C4-2B (cell line): ENCODE data around the gene NFIC.
"Not testable (repeated sequence)": the region's sequence is repeated elsewhere in the genome, so short reads cannot be mapped to it uniquely, and the experiment has no call there.

Source experiments
- H3K27ac ChIP-seq: fragments of 450-650 bp; 2 replicates; pipeline ENCODE4 v1.5.1; 2017
- CTCF ChIP-seq: fragments of 450-650 bp; conservative IDR thresholded peaks from 2 replicates; pipeline ENCODE4 v1.5.1; 2017; ENCODE audit warnings: mild to moderate bottlenecking
- ZFX ChIP-seq: fragments of 450-650 bp; IDR thresholded peaks from 2 replicates; pipeline ENCODE4 v1.6.1; 2017

NFIC gene

GRCh38 chr19:3440082-3440481, 73.7 kb downstream of the NFIC start:
- TF ChIP-seq ZFX, result no peak
- no peak for TF ChIP-seq CTCF
- no peak overlapping the region for H3K27ac ChIP-seq

GRCh38 chr19:3441089-3441985, 75.0 kb downstream of the NFIC start:
- TF ChIP-seq ZFX (no peak), CTCF (no peak)
- no peak overlapping the region for H3K27ac ChIP-seq

GRCh38 chr19:3441986-3442329, 75.6 kb downstream of the NFIC start:
- no peak for TF ChIP-seq ZFX
- TF ChIP-seq CTCF, result no peak
- no peak overlapping the region for H3K27ac ChIP-seq

GRCh38 chr19:3442487-3443071, 76.2 kb downstream of the NFIC start:
- TF ChIP-seq ZFX, result no peak
- no peak for TF ChIP-seq CTCF
- no peak overlapping the region for H3K27ac ChIP-seq

- TF ChIP-seq ZFX, result no peak
- no peak for TF ChIP-seq CTCF
- no peak overlapping the region for H3K27ac ChIP-seq
Observed at GRCh38 chr19:3443840-3444694, 77.7 kb downstream of the NFIC start.

- TF ChIP-seq ZFX, result no peak
- TF ChIP-seq CTCF, result no peak
- H3K27ac ChIP-seq, result no peak overlapping the region
Observed at GRCh38 chr19:3444695-3445234, 78.4 kb downstream of the NFIC start.

GRCh38 chr19:3446657-3447056, 80.3 kb downstream of the NFIC start:
- not testable (repeated sequence) for H3K27ac ChIP-seq
